Measurements from ENCODE around the gene PKLR. TPM values are rescaled to one million over a fixed set of nuclear protein-coding genes. Genes with fewer than 3 reads are reported as not detected.

PKLR gene
- total and polyA plus RNA-seq, 12 donors = 0.11 TPM; not detected in 11

- ATAC-seq = peak in 5 of 8 donors; percentile 1 to 26 (median 10)
- DNase-seq = peak; percentile 48 to 59
These were observed 23.1 kb downstream of the PKLR start for GRCh38 chr1:155277902-155278688.

GRCh38 chr1:155277070-155277901 lies 24.0 kb downstream of the PKLR start, which contains the start of gene HCN3:
HCN3 (plus strand) TSS chr1:155277463; CDS start chr1:155277591, 128 bp downstream.
- peak; percentile 89 to 94 (median 90) for ATAC-seq
- intact Hi-C loops (cut with DNase I) = loop anchor here in 7 of 10 donors (1.0 to 5.0 kb wide), 6 partner anchors 32 to 46 kb away; partner anchors contain the start of genes RUSC1 (in 5 of the 7) and FDPS (in 1 of the 7)
- peak; percentile 98 for DNase-seq
- no peaks in the 10 kb centered on the region for H3K27me3 ChIP-seq
- peak within 1 kb of the TSS in 9 of 10 donors; percentile 49 to 72 (median 61) for H3K27ac ChIP-seq
- H3K4me1 ChIP-seq = peaks cover 6 to 34% (median 30%) of the 10 kb centered on the region in 9 donors
- H3K36me3 ChIP-seq = no peaks in the 10 kb centered on the region
- peak; percentile 64 to 97 (median 84) for TF ChIP-seq CTCF (IDR thresholded peaks at IDR 0.05)
- H3K9me3 ChIP-seq = no peaks in the 10 kb centered on the region
- 1% methylated on average over 61 to 68 of the region's 68 CpGs for WGBS, 2 donors
- H3K4me3 ChIP-seq = peak within 1 kb of the TSS; percentile 51 to 98 (median 70)

More at GRCh38 chr1:155277902-155278688, 23.1 kb downstream of the PKLR start:
- WGBS, 2 donors = 1% methylated on average over 29 of the region's 29 CpGs
- Histone ChIP-seq H3K4me3 (peak overlapping the region; percentile 51 to 98 (median 70)), H3K9me3 (no peaks in the 10 kb centered on the region), H3K27ac (peak overlapping the region in 7 of 10 donors; percentile 49 to 69 (median 61)), H3K36me3 (no peaks in the 10 kb centered on the region), H3K4me1 (peaks cover 6 to 29% (median 25%) of the 10 kb centered on the region in 9 donors), H3K27me3 (no peaks in the 10 kb centered on the region)
- peak in 2 of 9 donors; percentile 17 to 21 for TF ChIP-seq CTCF (IDR thresholded peaks at IDR 0.05)
- intact Hi-C loops (cut with DNase I) = loop anchor here in 7 of 10 donors (1.0 to 5.0 kb wide), 6 partner anchors 31 to 45 kb away; partner anchors contain the start of genes RUSC1 (in 5 of the 7) and FDPS (in 1 of the 7)

GRCh38 chr1:155273343-155274245 lies 27.6 kb downstream of the PKLR start, which contains the start of gene CLK2:
CLK2 (minus strand) TSS chr1:155273504; CDS start chr1:155270977, 2,527 bp downstream.
- peaks cover 0 to 34% (median 21%) of the 10 kb centered on the region in 9 donors for H3K36me3 ChIP-seq
- H3K9me3 ChIP-seq = no peaks in the 10 kb centered on the region
- intact Hi-C loops (cut with DNase I) = loop anchor here in 3 of 10 donors (2.0 to 5.0 kb wide), 2 partner anchors 34 to 35 kb away; partner anchors contain the start of gene FDPS (in 3 of the 3)
- TF ChIP-seq CTCF (IDR thresholded peaks at IDR 0.05) = no peak
- H3K27me3 ChIP-seq = no peaks in the 10 kb centered on the region
- WGBS, 2 donors = 13 to 14% methylated on average over 55 to 61 of the region's 61 CpGs
- peaks cover 11 to 48% (median 40%) of the 10 kb centered on the region in 9 donors for H3K4me1 ChIP-seq
- H3K27ac ChIP-seq = peak within 1 kb of the TSS; percentile 78 to 97 (median 92)
- ATAC-seq (peak; percentile 92 to 95 (median 94)), DNase-seq (peak; percentile 96 to 98)
- peak within 1 kb of the TSS; percentile 19 to 88 (median 76) for H3K4me3 ChIP-seq
